K562 (cell line): ENCODE data around the gene IQSEC3. TPM values are rescaled to one million over a fixed set of nuclear protein-coding genes. Genes with fewer than 3 reads are reported as not detected.

Experiments used
- ETS1 ChIP-seq: conservative IDR thresholded peaks from 2 replicates; pipeline ENCODE4 v1.6.1; 2011; ENCODE audit warnings: low read depth, mild to moderate bottlenecking, low read length; ENCODE audit not compliant: control insufficient read depth
- ILF3 ChIP-seq: fragments of 450-650 bp; IDR thresholded peaks from 2 replicates; pipeline ENCODE4 v1.6.1; 2018; ENCODE audit warnings: antibody characterized with exemption, mild to moderate bottlenecking, moderate library complexity, borderline replicate concordance
- L3MBTL2 ChIP-seq: fragments of 450-650 bp; IDR thresholded peaks from 2 replicates; pipeline ENCODE4 v1.6.1; 2016; ENCODE audit warnings: mild to moderate bottlenecking, moderate library complexity
- LARP7 ChIP-seq: fragments of 450-650 bp; IDR thresholded peaks from 2 replicates; pipeline ENCODE4 v1.6.1; 2016
- RAD21 ChIP-seq, 2 experiments: fragments of 250-450 bp in 1 of 2; fragments of 450-650 bp in 1 of 2; sonication (Bioruptor Pico) in 1 of 2; formaldehyde crosslinking in 1 of 2; IDR thresholded peaks in 1 of 2; conservative IDR thresholded peaks in 1 of 2; 2 replicates each; pipeline versions ENCODE4 v1.4.0 to v1.8.0; 2020 to 2022; ENCODE audit warnings: mild to moderate bottlenecking in 2 of 2, moderate library complexity in 1 of 2
- SMAD4 ChIP-seq: fragments of 250-450 bp; sonication (Bioruptor Pico); conservative IDR thresholded peaks from 2 replicates; pipeline ENCODE4 v1.8.0; 2021; ENCODE audit warnings: inconsistent platforms, mild to moderate bottlenecking, moderate library complexity
- TRIM25 ChIP-seq: fragments of 450-650 bp; IDR thresholded peaks from 2 replicates; pipeline ENCODE4 v1.7.0; 2016; ENCODE audit warnings: borderline replicate concordance
- ZNF740 ChIP-seq, 3 experiments: fragments of 200-800 bp in 1 of 3; sonication (Bioruptor generic) in 1 of 3; sonication (generic) in 1 of 3; formaldehyde crosslinking in 1 of 3; IDR thresholded peaks; 2 replicates each; pipeline versions ENCODE4 v1.6.1 to v1.8.0; 2016 to 2022; ENCODE audit warnings: mild to moderate bottlenecking in 2 of 3, missing compliant biosample characterization in 2 of 3, missing genetic modification characterization in 2 of 3, missing genetic modification reagents in 1 of 3
- polyA plus RNA-seq, 8 experiments: library from polyadenylated mRNA; depleted of rRNA in 4 of 8; stranded (reverse) in 5 of 8; unstranded in 3 of 8; fragments of >200 nt; fragmentation: Nextera tagmentation in 2 of 8; fragmentation: Illumina TruSeq in 1 of 8; extraction: Ambion mirVana in 2 of 8; extraction: Trizol in 1 of 8; gene quantifications; 2 replicates each; pipeline versions ENCODE4 v1.2.1 to v1.2.3, GENCODE V29; 2011 to 2014; ENCODE audit warnings: inconsistent platforms in 1 of 8, missing spikeins in 1 of 8
- total RNA-seq, 7 experiments: library from RNA; depleted of rRNA in 6 of 7; stranded (reverse); fragments of >200 nt in 6 of 7; fragmentation: Illumina TruSeq in 2 of 7; extraction: Trizol in 2 of 7; gene quantifications; 2 replicates each; pipeline versions ENCODE4 v1.2.1 to v1.2.3, GENCODE V29; 2011 to 2021; ENCODE audit warnings: low replicate concordance in 1 of 7

IQSEC3 gene
- total and polyA plus RNA-seq, 9 of the 15 experiments (the other 6 are each of a cell fraction or from before 2014, with no cell fraction given) = under 0.01 to 0.25 (median 0.08) TPM; not detected in 3

- peak; percentile 39 to 68; a peak in 3 of 4 replicates for TF ChIP-seq RAD21 (CRISPR knock-in tag; conservative IDR thresholded peaks at IDR 0.05 in 1 of 2, IDR thresholded peaks at IDR 0.05 in 1 of 2)
- 0 out of 2 replicates have a peak, but pooled peaks have one; percentile 33 for TF ChIP-seq SMAD4 (CRISPR knock-in tag)
- TF ChIP-seq TRIM25 = no peak
- TF ChIP-seq LARP7 = no peak
- no peak for TF ChIP-seq ILF3
- peak; percentile 59; the same call in 1 of the 2 replicates for TF ChIP-seq L3MBTL2
- 0 out of 2 replicates have a peak, but pooled peaks have one; percentile 40 for TF ChIP-seq ETS1
- TF ChIP-seq ZNF740 (CRISPR knock-in tag; IDR thresholded peaks at IDR 0.05) = peak; percentile 69; the same call in 1 of the 2 replicates
- TF ChIP-seq ZNF740 (tag; IDR thresholded peaks at IDR 0.05) = no peak
Measured at GRCh38 chr12:188910-189621, 122.5 kb downstream of the IQSEC3 start (continued).
